GM19463 (cell line): ENCODE measurements around the gene TLR2.

Source experiments
- ATAC-seq: cut with Tn5 transposase; IDR thresholded peaks from one replicate; pipeline ENCODE4 v1.9.1; 2021; ENCODE audit warnings: mild to moderate bottlenecking, moderate library complexity; ENCODE audit not compliant: unreplicated experiment

TLR2 gene

GRCh38 chr4:153684182-153684970 is at the start of gene TLR2:
TLR2 (plus strand) TSS chr4:153684280; CDS start chr4:153702908, 18,628 bp downstream.
- ATAC-seq, result peak; percentile 87

DNA sequence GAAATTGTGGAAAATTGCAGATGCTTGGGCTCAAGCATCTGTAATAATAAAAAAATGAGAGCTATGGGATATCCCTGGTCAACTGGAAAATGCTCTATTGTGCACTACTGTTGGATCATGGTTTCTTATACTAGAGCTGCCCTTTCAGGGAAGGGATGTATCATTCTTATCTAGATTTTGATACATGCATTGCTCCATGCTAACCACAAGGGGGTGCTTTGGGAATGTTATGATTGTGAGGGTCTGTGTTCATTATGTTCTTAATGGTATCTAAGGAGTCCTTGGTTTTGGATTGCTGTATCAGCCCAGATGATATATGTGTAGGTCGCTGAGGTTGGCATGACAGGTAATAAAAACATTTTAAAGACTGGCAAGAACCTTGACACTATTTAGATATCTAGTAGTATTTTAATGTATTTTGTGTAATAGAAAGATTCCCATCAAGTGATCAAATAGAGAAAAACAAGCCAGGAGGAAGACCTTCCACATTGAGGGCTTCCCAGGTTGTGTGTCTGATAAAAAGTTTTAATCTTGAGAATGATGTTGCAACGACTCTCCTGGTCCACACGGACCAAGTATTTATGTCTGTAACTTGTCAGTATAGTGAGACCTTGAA is 49.2 kb upstream of the TLR2 start:
- no peak for ATAC-seq

DNA sequence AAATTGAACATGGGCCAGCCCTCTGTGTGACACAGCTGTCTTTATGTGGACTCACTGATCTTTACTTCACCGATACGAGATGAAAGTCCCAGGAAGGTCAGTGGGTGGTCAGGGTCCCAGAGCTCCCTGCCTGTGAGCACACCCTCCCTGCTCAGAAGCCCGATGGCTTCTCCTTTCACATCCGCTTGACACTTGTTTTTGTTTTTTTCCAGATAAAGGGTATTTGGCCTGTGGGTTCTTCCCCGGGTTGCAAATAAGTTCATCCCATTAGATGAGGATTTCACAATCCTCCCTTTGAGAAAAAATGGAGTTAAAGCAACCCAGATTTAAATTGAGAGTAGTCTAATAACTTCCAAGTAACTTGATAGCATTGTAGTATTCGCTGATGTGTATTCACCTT is 48.2 kb upstream of the TLR2 start:
- ATAC-seq, result no peak

DNA sequence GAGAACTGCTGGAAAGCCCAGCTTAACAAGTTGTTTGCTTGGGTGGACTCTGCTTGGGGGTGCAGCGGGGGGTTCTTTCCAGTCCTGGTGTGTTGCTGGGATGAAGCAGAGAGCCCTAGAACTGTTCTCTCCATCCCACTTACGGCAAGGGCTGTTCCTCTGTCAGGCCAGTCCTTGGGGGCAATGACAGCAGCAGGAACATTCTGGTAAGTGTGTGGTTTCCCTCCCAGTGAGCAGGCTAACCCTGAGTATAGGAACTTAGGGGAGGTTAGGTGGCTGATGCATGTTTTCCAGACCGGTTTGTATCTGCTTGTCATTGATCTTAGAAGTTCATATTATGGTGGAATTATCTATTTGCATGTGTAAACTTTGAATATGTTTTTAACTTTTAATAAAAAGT is 46.9 kb upstream of the TLR2 start:
- no peak for ATAC-seq

GRCh38 chr4:153638011-153638410 is 46.1 kb upstream of the TLR2 start:
- no peak for ATAC-seq

DNA sequence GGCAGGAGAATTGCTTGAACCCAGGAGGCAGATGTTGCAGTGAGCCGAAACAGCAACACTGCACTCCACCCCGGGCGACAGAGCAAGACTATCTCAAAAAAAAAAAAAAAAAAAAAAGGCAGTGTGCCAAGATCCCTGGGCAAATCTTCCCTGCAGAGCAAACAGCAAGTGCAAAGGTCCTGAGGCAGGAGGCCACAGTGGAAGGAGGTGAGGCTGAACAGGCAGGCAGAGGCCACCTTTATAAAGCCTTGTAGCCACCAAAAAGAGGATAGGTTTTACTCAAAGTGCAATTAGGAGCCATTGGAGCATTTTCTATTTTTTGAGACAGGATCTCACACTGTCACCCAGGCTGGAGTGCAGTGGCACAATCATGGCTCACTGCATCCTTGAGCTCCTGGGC is 45.1 kb upstream of the TLR2 start:
- no peak for ATAC-seq

DNA sequence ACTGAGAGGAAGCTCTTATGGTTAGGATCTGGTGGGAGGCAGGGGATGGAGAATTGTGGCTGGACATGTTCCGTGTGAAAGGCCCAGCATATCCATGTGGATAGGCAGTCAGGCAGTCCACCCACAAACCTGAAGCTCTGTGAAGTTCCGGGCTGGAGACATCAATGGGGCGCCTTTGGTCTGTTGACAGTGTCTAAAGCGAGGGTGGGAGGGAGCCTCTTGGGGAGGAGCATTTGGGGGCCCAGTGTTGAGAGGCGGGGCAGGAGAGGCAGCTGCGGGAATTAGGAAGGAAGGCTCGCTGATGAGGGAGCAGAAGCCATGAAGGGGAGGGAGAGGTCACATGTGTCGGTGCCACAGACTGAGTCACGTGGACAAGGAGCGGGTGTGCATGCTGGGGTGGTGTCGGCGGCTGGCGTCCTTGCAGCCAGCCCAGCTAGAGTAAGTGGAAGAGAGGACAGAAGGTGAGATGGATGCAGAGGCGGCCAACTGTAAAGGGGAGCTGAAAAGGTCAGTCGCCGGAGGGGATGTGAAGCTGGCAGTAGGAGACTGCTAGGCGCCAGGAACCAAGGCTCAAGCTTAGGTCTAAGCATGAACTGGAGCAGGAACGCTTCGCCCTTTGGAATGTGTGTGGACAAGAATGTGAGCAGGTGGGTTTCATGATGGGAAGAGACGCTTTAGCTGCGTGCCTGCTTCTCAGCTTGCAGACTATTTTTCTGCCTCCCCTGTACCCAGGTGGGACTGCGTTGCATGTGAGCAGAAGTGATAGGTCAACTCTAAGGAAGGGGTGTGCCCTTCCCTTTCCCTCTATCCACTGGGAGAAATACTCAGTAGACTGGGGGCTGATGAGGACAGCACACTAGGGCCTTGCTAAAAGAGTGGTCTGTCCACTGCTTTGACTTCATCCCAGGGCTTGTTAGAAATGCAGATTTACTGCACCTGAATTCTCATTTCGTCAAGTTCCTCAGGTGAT is 44.0 kb upstream of the TLR2 start:
- no peak for ATAC-seq

- no peak for ATAC-seq
Observed at GRCh38 chr4:153641532-153641931, 42.5 kb upstream of the TLR2 start.

DNA sequence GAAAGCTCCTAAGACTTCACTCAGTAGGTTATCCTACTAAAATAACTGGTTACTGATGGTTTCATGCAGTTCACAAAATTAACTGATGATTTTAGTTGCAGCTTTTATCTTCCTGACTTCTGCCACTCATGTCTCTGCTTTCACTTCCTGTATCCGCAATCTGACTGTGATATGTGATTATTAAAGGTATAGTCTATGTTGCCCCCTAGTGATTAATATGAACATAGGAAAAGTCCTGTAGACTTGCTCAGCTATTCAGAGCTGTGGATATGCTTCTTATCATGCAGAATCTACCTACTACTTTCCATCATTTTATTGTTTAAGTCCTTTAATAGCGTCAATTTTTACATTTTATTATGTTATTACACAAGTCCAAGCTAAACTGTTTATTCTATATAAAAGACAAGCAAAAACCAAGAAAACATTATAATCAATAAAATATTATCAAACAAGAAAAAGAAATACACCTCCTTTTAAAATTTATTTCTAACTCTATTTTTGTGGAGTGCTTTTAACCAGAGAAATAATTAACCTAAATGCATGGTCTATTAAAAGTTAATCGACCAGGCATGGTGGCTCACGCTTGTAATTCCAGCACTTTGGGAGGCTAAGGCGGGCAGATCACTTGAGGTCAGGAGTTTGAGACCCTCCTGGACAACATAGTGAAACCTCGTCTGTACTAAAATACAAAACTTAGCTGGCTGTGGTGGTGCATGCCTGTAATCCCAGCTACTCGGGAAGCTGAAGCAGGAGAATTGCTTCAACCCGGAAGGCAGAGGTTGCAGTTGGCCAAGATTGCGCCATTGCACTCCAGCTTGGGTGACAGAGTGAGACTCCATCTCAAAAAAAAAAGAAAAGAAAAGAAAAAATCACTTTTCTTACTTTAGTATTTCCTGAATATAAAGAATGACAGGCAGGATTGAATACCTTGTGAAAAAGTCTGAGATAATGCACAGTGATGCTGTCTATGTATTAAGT is 40.4 kb upstream of the TLR2 start:
- peak; percentile 81 for ATAC-seq

GRCh38 chr4:153645183-153645582 is 38.9 kb upstream of the TLR2 start:
- no peak for ATAC-seq

- no peak for ATAC-seq
Observed at GRCh38 chr4:153646261-153646660, 37.8 kb upstream of the TLR2 start.

- ATAC-seq, result no peak
Observed at GRCh38 chr4:153646978-153647377, 37.1 kb upstream of the TLR2 start.

GRCh38 chr4:153647975-153648374 is 36.1 kb upstream of the TLR2 start:
- ATAC-seq, result no peak

DNA sequence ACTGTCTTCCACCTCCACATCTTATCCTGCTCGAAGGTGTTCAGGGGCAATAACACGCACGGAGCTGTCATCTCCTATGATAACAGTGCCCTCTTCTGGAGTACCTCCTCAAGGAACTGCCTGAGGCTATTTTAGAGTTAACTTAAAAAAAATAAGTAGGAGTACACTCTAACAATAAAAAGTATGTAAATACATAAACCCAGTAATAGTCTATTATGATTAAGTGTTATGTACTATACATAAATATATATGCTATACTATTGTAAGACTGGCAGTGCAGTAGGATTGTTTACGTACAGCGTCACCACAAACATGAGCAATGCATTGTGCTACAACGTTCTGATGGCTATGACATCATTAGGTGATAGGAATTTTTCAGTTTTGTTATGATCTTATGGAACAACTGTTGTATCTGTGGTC is 34.5 kb upstream of the TLR2 start:
- no peak for ATAC-seq

- ATAC-seq, result no peak
Observed at GRCh38 chr4:153651116-153651515, 33.0 kb upstream of the TLR2 start.

- no peak for ATAC-seq
Observed at GRCh38 chr4:153651587-153651986, 32.5 kb upstream of the TLR2 start.

GRCh38 chr4:153652051-153652784 is 31.9 kb upstream of the TLR2 start:
- ATAC-seq, result no peak

DNA sequence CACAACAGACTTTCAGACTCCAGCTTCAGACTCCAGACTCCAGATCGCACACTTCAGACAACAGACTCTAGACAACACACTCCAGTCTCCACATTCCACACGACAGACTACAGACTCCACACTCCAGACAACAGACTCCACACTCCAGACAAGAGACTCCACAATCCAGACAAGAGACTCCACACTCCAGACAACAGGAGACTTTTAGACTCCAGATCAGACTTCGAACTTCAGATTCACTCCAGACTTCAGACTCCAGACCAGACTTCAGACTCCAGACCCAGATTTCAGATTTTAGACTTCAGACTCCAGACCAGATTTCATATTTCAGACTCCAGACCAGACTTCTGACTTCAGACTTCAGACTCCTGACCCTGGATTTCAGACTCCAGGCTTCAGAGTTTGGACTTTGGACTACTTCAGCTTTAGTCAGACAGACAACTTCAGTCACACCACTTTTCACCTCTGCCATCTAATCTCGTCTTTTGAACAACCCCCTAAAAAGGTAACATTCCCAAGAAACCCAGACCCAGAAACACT is 29.0 kb upstream of the TLR2 start:
- no peak for ATAC-seq

- no peak for ATAC-seq
Observed at GRCh38 chr4:153655928-153656327, 28.2 kb upstream of the TLR2 start.
